Central memory CD8-positive, alpha-beta T cell (primary cell): ENCODE results near the gene CBLIF.

Experiments
- ATAC-seq: fragments of 150-1000 bp; cut with Tn5 transposase; replicated peaks from 2 replicates; pipeline ENCODE4 v1.10.0; 2022; ENCODE audit warnings: mild to moderate bottlenecking, moderate FRiP score, moderate number of reproducible peaks; ENCODE audit not compliant: poor library complexity, severe bottlenecking; ENCODE audit errors: extremely low read depth
- DNase-seq, 2 donors: peaks; one replicate each; pipeline ENCODE4 v3.0.0; 2021; ENCODE audit warnings: low spot score in 2 of 2
- H3K27ac Mint-ChIP-seq: one replicate; pipeline ENCODE4 v1.8.0; 2022; ENCODE audit warnings: low read depth, mild to moderate bottlenecking, moderate library complexity, mixed read lengths
- H3K27me3 Mint-ChIP-seq: one replicate; pipeline ENCODE4 v1.8.0; 2022; ENCODE audit warnings: mixed read lengths
- H3K36me3 Mint-ChIP-seq: one replicate; pipeline ENCODE4 v1.8.0; 2022; ENCODE audit warnings: mild to moderate bottlenecking, moderate library complexity, mixed read lengths; ENCODE audit not compliant: insufficient read depth
- H3K4me1 Mint-ChIP-seq: one replicate; pipeline ENCODE4 v1.8.0; 2022; ENCODE audit warnings: mixed read lengths
- H3K4me3 Mint-ChIP-seq: one replicate; pipeline ENCODE4 v1.8.0; 2022; ENCODE audit warnings: mild to moderate bottlenecking, moderate library complexity, mixed read lengths
- H3K9me3 Mint-ChIP-seq: one replicate; pipeline ENCODE4 v1.8.0; 2022; ENCODE audit warnings: mixed read lengths

The CBLIF gene

GRCh38 chr11:59783632-59784090 lies 61.6 kb downstream of the CBLIF start:
- H3K4me1 Mint-ChIP-seq: peaks cover 12% of the 10 kb centered on the region
- no peak overlapping the region for H3K27ac Mint-ChIP-seq
- no peak overlapping the region for H3K4me3 Mint-ChIP-seq
- no peaks in the 10 kb centered on the region for H3K9me3 Mint-ChIP-seq
- H3K27me3 Mint-ChIP-seq: no peaks in the 10 kb centered on the region
- DNase-seq (no peak), ATAC-seq (no peak)
- H3K36me3 Mint-ChIP-seq: no peaks in the 10 kb centered on the region

GRCh38 chr11:59782080-59782479 lies 63.2 kb downstream of the CBLIF start:
- ATAC-seq (no peak), DNase-seq (no peak)
- no peaks in the 10 kb centered on the region for H3K27me3 Mint-ChIP-seq
- no peak overlapping the region for H3K4me3 Mint-ChIP-seq
- no peaks in the 10 kb centered on the region for H3K9me3 Mint-ChIP-seq
- H3K36me3 Mint-ChIP-seq: no peaks in the 10 kb centered on the region
- peaks cover 12% of the 10 kb centered on the region for H3K4me1 Mint-ChIP-seq
- no peak overlapping the region for H3K27ac Mint-ChIP-seq

GRCh38 chr11:59779487-59779886 lies 65.8 kb downstream of the CBLIF start:
- H3K4me1 Mint-ChIP-seq: peaks cover 11% of the 10 kb centered on the region
- DNase-seq: no peak
- no peaks in the 10 kb centered on the region for H3K27me3 Mint-ChIP-seq
- no peak for ATAC-seq
- H3K9me3 Mint-ChIP-seq: no peaks in the 10 kb centered on the region
- no peak overlapping the region for H3K27ac Mint-ChIP-seq
- H3K4me3 Mint-ChIP-seq: no peak overlapping the region
- H3K36me3 Mint-ChIP-seq: peaks cover 4% of the 10 kb centered on the region
